T47D (cell line): ENCODE measurements around the gene RNASE4.
"Not testable (repeated sequence)": the region's sequence is repeated elsewhere in the genome, so short reads cannot be mapped to it uniquely, and the experiment has no call there.

ENCODE experiments used
- DNase-seq, 2 experiments: peaks; one replicate each; pipeline versions ENCODE4 v3.0.0 to v3.0.0-alpha.2; 2011 to 2012; ENCODE audit warnings: low read depth in 1 of 2, low spot score in 1 of 2
- JUND ChIP-seq: IDR thresholded peaks from 2 replicates; pipeline ENCODE4 v1.6.1; 2012; ENCODE audit warnings: low read depth
- in situ Hi-C: cut with HindIII; loops from 2 replicates; pipeline ENCODE4 v1.10.0; 2016; ENCODE audit warnings: low sequenced_read_pairs, low pct_unique_long_range_greater_than_20kb

Gene RNASE4, protein sequence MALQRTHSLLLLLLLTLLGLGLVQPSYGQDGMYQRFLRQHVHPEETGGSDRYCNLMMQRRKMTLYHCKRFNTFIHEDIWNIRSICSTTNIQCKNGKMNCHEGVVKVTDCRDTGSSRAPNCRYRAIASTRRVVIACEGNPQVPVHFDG

GRCh38 chr14:20683891-20684661, at the start of gene RNASE4:
TSS of gene RNASE4 (plus strand) at chr14:20684560. CDS start at chr14:20699372, 14,812 bp downstream.
- no peak for TF ChIP-seq JUND
- in situ Hi-C loops: no loop called here
- peak in 1 of 2 experiments; percentile 79 for DNase-seq

DNA sequence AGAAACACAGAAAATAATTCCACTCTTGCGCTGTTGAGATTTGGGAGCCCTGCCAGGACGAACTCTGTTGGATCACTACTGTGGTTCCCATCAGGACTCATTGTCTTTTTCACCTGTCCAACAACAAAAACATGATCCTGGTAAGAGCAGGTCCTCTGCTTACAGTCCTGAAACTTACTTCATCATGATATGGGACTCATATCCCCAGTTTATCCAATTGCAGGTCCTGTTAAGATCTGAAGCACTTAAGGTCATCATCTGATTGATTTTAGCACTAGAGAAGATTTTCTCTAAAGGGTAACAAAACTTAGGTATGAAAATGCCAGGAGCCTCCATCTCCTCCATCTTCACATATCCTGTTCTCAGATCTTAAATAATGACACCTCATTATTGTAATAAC, 42.8 kb upstream of the RNASE4 start, which contains the start of gene OR6S1:
Gene OR6S1, minus strand, starts transcription at position 101 of the 400 bp plus-strand sequence. Its CDS starts 0 bp downstream, at position 101.
- TF ChIP-seq JUND: no peak
- in situ Hi-C loops: no loop called here
- DNase-seq: no peak

DNA sequence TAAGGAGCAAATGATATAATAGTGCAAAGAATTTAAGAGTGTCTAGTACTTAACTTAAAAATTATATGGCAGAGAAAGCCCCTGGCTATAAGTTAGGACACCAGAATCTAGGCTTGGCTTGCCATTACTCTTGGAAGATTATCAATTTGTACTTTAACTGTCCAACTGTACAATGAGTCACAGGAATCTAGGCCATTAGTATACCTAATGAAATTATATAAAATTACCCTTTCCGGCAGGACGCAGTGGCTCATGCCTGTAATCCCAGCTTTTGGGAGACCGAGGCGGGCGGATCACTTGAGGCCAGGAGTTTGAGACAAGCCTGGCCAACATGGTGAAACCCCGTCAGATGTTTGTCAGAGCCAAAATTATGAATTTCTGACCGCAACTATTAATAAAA, 42.2 kb upstream of the RNASE4 start:
- in situ Hi-C loops: no loop called here
- no peak for DNase-seq
- no peak for TF ChIP-seq JUND

DNA sequence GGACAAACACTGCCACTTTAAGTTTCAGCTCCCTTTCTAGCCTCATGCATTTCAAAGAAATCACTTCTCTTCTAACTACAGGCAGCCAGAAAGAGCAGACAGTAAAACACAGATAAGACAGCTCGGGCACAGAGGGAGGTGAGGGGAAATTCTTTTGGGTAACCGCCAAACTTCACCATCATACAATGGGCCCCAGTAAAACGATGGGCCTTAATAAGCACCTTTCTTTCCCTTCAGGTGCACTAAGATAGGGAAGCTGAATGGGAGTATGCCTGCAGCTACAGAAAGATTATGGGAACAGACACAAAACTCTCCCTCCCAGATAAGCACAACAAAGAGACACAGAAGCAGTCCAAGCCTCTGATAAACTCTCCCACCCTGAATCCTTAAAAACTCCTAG, 41.6 kb upstream of the RNASE4 start:
- in situ Hi-C loops: not testable (repeated sequence)

DNA sequence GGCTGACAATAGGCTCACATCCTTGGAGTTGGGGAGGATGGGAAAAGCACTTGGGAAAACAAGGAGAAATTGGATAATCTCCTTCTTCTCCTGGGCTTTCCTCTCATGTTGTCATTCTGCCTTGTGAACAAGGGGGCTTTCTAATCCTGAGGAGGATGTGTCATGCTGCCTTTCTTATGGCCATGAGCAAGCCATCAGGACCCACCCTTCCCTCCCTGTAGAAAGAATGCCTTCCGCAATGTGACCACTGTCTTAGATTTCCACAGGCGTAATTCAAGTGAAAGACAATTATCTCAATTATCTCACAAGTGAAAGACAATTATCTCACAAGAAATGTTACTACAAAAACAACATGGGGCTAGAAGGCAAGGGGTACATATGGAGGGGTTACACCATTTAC, 39.8 kb upstream of the RNASE4 start:
- TF ChIP-seq JUND: no peak
- in situ Hi-C loops: no loop called here
- no peak for DNase-seq

More for the DNA sequence above, 41.6 kb upstream of the RNASE4 start:
- not testable (repeated sequence) for DNase-seq

DNA sequence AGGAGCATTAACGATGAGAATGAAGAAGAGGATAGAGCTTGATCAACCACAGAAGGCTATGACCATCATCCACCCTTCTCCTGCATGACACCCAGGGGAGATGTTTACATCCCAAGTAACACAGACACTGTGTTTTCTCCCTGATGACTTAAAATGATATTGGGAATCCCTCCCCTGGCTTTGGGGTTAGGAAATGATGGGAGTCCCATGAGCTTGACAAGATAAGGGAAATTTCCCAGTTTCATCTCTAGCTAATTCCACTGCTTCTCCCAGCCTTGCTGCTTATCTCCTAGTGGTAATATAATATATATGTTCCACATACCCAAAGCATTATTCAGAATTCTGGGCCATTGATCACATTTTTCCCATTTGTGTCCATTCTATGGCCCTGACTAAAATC, 38.9 kb upstream of the RNASE4 start:
- DNase-seq: no peak
- in situ Hi-C loops: no loop called here
- TF ChIP-seq JUND: no peak

- DNase-seq: no peak
- in situ Hi-C loops: no loop called here
- no peak for TF ChIP-seq JUND
These were observed 31.1 kb upstream of the RNASE4 start for GRCh38 chr14:20652996-20653975.

GRCh38 chr14:20655851-20656250, 28.5 kb upstream of the RNASE4 start:
- DNase-seq: no peak
- in situ Hi-C loops: no loop called here
- no peak for TF ChIP-seq JUND

DNA sequence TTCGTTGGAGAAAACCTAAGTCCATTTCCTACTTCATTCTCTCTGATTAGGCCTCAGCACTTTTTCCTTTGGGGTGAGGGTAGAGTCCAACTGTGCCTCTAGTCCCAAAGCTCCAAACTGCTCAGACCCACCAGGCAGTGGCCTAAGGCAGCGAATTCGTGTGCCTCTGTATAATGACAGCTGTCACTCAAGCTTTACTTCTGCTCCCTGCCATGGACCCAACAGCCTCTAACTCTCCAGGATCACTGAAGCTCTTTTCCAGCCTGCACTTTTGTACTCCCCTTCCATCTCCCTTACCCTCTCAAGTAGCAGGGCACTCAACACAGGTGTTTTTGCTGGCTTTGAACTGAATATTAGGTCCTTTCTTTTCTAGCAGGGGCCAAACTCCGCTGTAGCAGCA, 28.1 kb upstream of the RNASE4 start:
- TF ChIP-seq JUND: no peak
- DNase-seq: no peak
- in situ Hi-C loops: no loop called here

GRCh38 chr14:20657216-20658211, 26.8 kb upstream of the RNASE4 start:
- in situ Hi-C loops: no loop called here
- peak in 1 of 2 experiments; percentile 75 for DNase-seq
- no peak for TF ChIP-seq JUND

DNA sequence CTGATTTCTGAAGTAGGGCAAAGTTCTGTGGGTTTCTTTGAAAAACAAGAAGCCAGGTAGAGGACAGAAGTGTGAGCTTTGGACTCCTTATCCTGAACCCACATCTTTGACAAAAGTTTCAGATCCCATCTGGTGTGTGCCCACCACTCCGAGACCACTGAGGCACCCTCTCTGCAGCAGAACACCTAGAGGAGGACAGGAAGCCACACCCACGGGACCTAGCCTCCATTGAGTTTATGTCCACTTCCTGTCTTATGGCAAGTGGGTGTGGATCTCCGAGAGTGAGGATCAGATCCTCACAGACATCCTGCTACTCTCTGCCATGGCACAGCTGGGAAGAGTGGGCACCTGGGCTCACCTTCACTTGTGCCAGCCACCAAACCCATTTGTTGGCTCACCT, 26.1 kb upstream of the RNASE4 start:
- no peak for TF ChIP-seq JUND
- DNase-seq: no peak
- in situ Hi-C loops: no loop called here
